IPS-20b (cell line): Measurements from ENCODE around the gene PPIP5K2.
"Not testable (repeated sequence)": the region's sequence is repeated elsewhere in the genome, so short reads cannot be mapped to it uniquely, and the experiment has no call there.

Source experiments
- H3K27ac ChIP-seq: one replicate; pipeline ENCODE4 v1.5.1; 2013; ENCODE audit warnings: low read length
- H3K27me3 ChIP-seq: 2 replicates; pipeline ENCODE4 v1.6.1; 2013; ENCODE audit warnings: mild to moderate bottlenecking, low read length, inconsistent platforms; ENCODE audit not compliant: insufficient read depth
- H3K36me3 ChIP-seq: 2 replicates; pipeline ENCODE4 v1.6.1; 2013; ENCODE audit warnings: low read depth, mild to moderate bottlenecking, inconsistent platforms, low read length, moderate library complexity; ENCODE audit not compliant: insufficient read depth
- H3K4me1 ChIP-seq: 2 replicates; pipeline ENCODE4 v1.6.1; 2013; ENCODE audit warnings: mild to moderate bottlenecking, control low read depth, inconsistent platforms, low read length, moderate library complexity; ENCODE audit not compliant: insufficient read depth
- H3K4me3 ChIP-seq: 2 replicates; pipeline ENCODE4 v1.5.1; 2013; ENCODE audit warnings: mild to moderate bottlenecking, low read length, inconsistent platforms
- H3K9ac ChIP-seq: 2 replicates; pipeline ENCODE4 v1.6.1; 2013; ENCODE audit warnings: low read depth, mild to moderate bottlenecking, inconsistent platforms, low read length, moderate library complexity
- H3K9me3 ChIP-seq: 2 replicates; pipeline ENCODE4 v1.6.1; 2013; ENCODE audit warnings: mild to moderate bottlenecking, low read depth, low read length, inconsistent platforms; ENCODE audit not compliant: insufficient read depth

The PPIP5K2 gene

GRCh38 chr5:103151156-103151555 is 31.1 kb downstream of the PPIP5K2 start:
- no peak overlapping the region for H3K9ac ChIP-seq
- no peaks in the 10 kb centered on the region for H3K4me1 ChIP-seq
- peaks cover 23% of the 10 kb centered on the region for H3K36me3 ChIP-seq
- H3K9me3 ChIP-seq, result no peaks in the 10 kb centered on the region
- H3K4me3 ChIP-seq, result no peak overlapping the region
- no peak overlapping the region for H3K27ac ChIP-seq
- no peaks in the 10 kb centered on the region for H3K27me3 ChIP-seq

DNA sequence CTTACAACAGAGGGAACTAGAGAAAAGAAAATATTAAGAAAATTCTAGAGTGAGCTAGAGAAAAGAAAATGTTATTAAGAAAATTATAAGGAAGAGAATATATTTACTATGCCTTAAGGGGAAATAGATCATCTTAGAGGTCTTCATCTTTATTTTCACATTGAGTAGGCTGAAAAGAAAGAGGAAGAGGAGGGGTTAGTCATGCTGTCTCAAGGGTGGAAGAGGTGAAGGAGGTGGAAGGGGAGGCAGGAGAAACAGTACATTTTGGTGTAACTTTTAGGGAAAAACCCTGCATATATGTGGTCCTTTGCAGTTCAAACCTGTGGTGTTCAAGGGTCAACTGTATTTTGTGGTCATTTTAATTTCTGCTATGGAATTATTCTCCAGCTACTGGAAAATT is 46.6 kb downstream of the PPIP5K2 start:
- Histone ChIP-seq H3K4me3 (no peak overlapping the region), H3K36me3 (peaks cover 19% of the 10 kb centered on the region), H3K27me3 (no peaks in the 10 kb centered on the region), H3K9me3 (no peaks in the 10 kb centered on the region), H3K27ac (no peak overlapping the region), H3K4me1 (no peaks in the 10 kb centered on the region), H3K9ac (no peak overlapping the region)

DNA sequence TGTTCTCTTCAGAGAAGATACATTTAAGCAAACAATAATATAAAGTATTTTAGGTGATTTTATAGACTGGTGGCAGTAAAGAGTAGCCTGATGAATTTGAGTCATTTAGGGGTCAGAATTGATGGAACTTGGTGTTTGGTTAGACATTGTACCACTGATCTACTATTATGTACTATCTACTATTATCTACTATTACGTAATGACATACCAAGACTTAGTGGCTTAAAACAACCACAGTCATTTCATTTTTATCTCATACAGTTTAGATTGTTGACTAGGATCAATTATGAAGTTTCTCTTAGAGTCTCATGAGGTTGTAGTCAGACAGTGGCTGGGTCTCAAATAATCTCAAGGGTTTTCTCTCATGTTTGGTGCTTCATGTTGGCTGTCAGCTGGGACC is 54.0 kb downstream of the PPIP5K2 start:
- Histone ChIP-seq H3K9me3 (no peaks in the 10 kb centered on the region), H3K27me3 (no peaks in the 10 kb centered on the region), H3K9ac (no peak overlapping the region), H3K27ac (no peak overlapping the region), H3K36me3 (no peaks in the 10 kb centered on the region), H3K4me1 (peaks cover 5% of the 10 kb centered on the region; the same call in 1 of the 2 replicates), H3K4me3 (no peak overlapping the region)

DNA sequence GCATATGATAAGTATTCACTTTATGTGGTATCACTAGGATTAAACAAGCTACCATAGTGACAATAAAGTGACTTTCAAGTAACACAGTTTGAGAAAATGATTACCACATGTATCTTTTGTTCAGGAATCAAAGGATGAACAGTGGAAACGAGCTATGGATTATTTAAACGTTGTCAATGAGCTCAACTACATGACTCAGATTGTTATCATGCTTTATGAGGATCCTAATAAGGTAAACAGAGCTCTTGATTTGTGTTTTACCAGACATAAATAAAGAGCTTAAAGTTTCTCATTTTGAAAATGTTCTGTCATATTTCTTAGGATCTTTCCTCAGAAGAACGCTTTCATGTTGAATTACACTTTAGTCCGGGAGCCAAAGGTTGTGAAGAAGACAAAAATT is 57.4 kb downstream of the PPIP5K2 start:
- no peaks in the 10 kb centered on the region for H3K9me3 ChIP-seq
- H3K27ac ChIP-seq, result no peak overlapping the region
- no peaks in the 10 kb centered on the region for H3K27me3 ChIP-seq
- H3K4me3 ChIP-seq, result no peak overlapping the region
- H3K4me1 ChIP-seq, result peaks cover 5% of the 10 kb centered on the region; the same call in 1 of the 2 replicates
- H3K9ac ChIP-seq, result no peak overlapping the region
- no peaks in the 10 kb centered on the region for H3K36me3 ChIP-seq

DNA sequence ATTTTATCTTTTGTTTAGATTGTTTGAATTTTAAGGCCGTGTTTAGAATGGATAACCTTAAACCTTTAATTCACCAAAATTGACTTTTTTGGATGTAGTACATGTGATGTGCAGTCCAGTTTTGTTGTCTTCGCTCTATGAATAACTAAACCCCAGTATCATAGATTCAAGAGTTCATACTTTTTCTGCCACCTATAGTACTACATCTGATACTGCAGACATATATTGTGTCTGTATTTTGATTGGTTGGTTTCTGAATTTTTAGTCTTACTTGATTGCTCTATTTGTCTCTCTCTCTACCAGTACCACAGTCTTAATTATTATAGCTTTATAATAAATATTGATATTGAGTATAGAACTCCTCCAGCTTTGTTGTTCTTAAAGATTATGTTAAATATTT is 58.1 kb downstream of the PPIP5K2 start:
- Histone ChIP-seq H3K9ac (no peak overlapping the region), H3K9me3 (no peaks in the 10 kb centered on the region), H3K27me3 (no peaks in the 10 kb centered on the region), H3K4me3 (no peak overlapping the region), H3K36me3 (peaks cover under 1% of the 10 kb centered on the region; the same call in 1 of the 2 replicates), H3K4me1 (peaks cover 5% of the 10 kb centered on the region; the same call in 1 of the 2 replicates), H3K27ac (no peak overlapping the region)

- Histone ChIP-seq H3K27ac (no peak overlapping the region), H3K9ac (no peak overlapping the region), H3K36me3 (peaks cover 29% of the 10 kb centered on the region), H3K27me3 (no peaks in the 10 kb centered on the region), H3K4me3 (no peak overlapping the region), H3K9me3 (no peaks in the 10 kb centered on the region), H3K4me1 (no peaks in the 10 kb centered on the region)
Observed at GRCh38 chr5:103186152-103186551, 66.1 kb downstream of the PPIP5K2 start.

- H3K9me3 ChIP-seq, result no peaks in the 10 kb centered on the region
- peaks cover 26% of the 10 kb centered on the region for H3K36me3 ChIP-seq
- no peak overlapping the region for H3K4me3 ChIP-seq
- no peaks in the 10 kb centered on the region for H3K4me1 ChIP-seq
- no peak overlapping the region for H3K27ac ChIP-seq
- H3K9ac ChIP-seq, result no peak overlapping the region
- no peaks in the 10 kb centered on the region for H3K27me3 ChIP-seq
Observed at GRCh38 chr5:103188436-103188835, 68.3 kb downstream of the PPIP5K2 start.

- H3K4me1 ChIP-seq, result no peaks in the 10 kb centered on the region
- no peaks in the 10 kb centered on the region for H3K36me3 ChIP-seq
Observed at GRCh38 chr5:103203226-103203625, 83.1 kb downstream of the PPIP5K2 start.

GRCh38 chr5:103204990-103205389 is 84.9 kb downstream of the PPIP5K2 start:
- not testable (repeated sequence) for H3K4me1 ChIP-seq, H3K27me3 ChIP-seq, H3K9ac ChIP-seq, H3K27ac ChIP-seq, H3K9me3 ChIP-seq, H3K36me3 ChIP-seq, H3K4me3 ChIP-seq

More at GRCh38 chr5:103203226-103203625, 83.1 kb downstream of the PPIP5K2 start:
- Histone ChIP-seq H3K4me3 (no peak overlapping the region), H3K27me3 (no peaks in the 10 kb centered on the region), H3K9me3 (no peaks in the 10 kb centered on the region), H3K27ac (no peak overlapping the region), H3K9ac (no peak overlapping the region)

DNA sequence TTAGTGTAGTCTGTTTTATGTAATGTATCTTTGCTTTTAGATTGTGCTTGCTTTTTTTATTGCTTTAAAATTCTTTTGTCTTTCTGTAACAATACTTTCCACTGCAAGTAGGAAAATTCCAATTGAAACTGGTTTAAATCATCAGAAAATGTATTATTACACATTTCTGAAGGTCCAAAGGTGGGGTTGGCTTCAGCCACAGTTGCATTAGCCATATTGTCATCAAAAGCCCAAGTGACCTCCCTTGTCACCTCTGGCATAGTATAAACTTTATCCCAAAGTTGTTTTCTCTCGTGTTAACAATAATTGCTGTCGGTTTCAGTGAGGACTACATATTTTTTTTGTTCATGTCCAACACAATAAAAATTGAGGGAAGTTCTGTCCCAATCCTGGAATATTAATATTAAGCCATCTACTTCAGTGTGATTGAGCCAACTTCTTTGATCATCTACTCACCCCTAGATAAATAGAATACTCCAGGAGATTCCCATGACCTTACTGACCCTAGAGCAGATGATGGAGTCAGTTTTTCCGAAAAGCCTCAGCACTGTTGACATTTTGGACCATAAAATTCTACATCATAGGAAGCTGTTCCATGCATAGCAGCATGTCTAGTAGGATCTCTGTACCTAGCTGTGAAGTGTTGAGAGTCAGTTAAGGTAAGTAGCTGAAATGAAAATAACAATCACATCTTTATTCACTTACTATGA is 86.0 kb downstream of the PPIP5K2 start:
- Histone ChIP-seq H3K9ac (no peak overlapping the region), H3K9me3 (no peaks in the 10 kb centered on the region), H3K27me3 (no peaks in the 10 kb centered on the region), H3K4me1 (no peaks in the 10 kb centered on the region), H3K4me3 (no peak overlapping the region), H3K36me3 (no peaks in the 10 kb centered on the region), H3K27ac (no peak overlapping the region)

GRCh38 chr5:103207011-103207410 is 86.9 kb downstream of the PPIP5K2 start:
- no peak overlapping the region for H3K9ac ChIP-seq
- no peaks in the 10 kb centered on the region for H3K36me3 ChIP-seq
- H3K9me3 ChIP-seq, result no peaks in the 10 kb centered on the region
- H3K4me1 ChIP-seq, result no peaks in the 10 kb centered on the region
- no peaks in the 10 kb centered on the region for H3K27me3 ChIP-seq
- H3K4me3 ChIP-seq, result no peak overlapping the region
- no peak overlapping the region for H3K27ac ChIP-seq

- Histone ChIP-seq H3K27ac (no peak overlapping the region), H3K27me3 (no peaks in the 10 kb centered on the region), H3K36me3 (no peaks in the 10 kb centered on the region)
Observed at GRCh38 chr5:103207653-103208052, 87.6 kb downstream of the PPIP5K2 start.

More at GRCh38 chr5:103207653-103208052, 87.6 kb downstream of the PPIP5K2 start:
- Histone ChIP-seq H3K9me3 (no peaks in the 10 kb centered on the region), H3K4me1 (no peaks in the 10 kb centered on the region), H3K9ac (no peak overlapping the region), H3K4me3 (no peak overlapping the region)
